ENCODE data around the gene VAT1L. TPM values are rescaled to one million over a fixed set of nuclear protein-coding genes. Genes with fewer than 3 reads are reported as not detected.

Gene VAT1L
- total RNA-seq, 1 donor from 2014 or later = 58.0 TPM

DNA sequence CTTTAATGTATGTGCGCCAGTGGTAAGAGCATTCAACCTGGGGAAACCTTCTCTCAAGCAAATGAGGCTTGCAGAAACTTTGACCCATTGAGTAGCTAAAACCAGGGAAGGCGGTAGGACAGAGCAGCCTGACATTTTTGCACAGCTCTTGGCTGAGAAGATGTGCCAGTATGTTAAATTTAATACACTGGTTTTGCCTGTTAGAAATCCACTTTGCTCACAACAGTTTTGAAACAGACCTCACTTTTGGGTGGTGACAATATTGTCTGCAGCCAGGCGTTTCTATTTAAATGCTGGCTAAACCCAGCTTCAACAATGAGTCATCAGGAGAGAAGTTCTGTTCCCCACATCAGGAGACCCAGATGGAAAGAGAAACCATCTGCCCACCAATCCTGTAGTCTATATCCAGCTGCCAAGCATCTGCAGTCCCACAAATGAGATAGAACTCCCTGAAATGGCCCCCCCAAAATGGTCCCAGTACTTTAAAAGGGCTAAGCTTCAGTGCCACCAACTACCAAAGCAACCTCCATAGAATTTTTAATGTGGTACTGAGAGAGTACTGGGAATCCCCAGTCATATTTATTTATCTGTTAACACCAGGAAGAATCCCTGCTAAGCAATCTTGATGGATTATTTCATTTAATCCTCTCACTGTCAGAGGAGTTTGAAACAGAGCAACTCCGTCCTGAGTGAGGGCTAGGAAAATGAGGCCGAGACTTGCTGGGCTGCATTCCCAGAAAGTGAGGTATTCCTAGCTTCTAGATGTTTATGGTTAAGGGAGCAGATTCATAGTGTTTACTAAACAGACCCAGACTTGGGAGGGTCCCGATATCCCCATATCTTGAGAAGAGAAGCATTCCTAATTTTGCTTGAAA, 205.0 kb downstream of the VAT1L start:
- peak; percentile 93 for DNase-seq (ENCODE audit: low spot score)

DNA sequence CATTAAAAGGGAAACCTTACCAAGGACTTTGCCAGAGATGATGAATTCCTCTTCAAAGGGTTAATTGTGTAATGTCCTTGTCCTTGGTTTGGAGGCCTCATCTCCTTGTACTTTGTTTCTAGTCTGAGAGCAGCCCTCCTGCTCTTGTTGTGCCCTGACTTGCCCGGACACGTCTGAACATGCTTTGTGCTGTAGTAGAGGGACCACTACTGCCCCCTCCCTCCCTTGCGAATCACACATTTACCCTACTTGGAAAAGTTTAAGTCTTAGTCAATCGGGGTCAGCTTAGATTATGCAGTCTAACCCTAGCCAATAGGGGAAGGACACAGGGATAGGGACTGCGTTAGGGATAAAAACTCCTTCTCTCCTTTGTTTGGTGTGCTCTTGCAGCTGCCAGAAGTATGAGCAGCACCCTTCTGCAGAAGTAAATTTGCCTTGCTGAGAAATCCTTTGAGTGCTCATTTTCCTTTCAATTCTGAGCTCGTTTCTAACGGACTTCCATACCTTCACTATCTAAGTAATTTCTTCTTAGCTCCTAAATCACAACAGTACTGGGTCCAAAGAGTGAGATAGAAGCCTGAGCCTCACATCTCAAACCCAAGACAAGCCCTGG, 207.6 kb downstream of the VAT1L start:
- no peak for DNase-seq (ENCODE audit: low spot score)

DNA sequence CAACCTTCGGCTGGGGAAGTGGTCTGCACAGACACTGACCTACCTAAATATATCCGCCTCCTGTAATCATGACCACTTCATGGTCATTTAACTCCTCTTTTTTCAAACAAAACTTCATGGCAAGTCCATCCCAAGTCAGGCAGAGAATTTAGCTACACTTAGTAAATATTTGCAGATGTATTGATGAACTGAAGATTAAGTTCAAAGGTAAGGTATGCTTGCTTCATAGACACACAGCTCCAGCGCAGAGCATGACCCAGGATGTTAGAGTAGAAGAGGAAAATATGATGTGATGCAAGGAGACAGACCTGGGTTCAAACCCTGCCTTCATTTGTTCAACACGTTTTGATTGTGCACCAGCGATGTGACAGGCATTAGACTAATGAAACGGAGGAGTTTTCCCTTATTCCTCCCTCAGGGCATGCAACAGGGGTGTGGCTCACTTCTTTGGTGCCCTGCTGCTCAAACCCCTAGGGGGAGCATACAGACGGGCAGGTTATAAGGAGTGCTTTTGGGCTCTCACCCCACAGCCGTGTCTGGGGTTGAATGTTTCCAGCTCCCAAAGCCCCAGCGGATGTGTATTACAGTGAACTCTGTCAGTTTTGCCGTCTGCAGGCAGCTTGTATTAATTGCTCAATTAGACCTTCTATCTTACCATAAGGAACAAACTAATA, 210.1 kb downstream of the VAT1L start:
- DNase-seq (ENCODE audit: low spot score) = no peak

DNA sequence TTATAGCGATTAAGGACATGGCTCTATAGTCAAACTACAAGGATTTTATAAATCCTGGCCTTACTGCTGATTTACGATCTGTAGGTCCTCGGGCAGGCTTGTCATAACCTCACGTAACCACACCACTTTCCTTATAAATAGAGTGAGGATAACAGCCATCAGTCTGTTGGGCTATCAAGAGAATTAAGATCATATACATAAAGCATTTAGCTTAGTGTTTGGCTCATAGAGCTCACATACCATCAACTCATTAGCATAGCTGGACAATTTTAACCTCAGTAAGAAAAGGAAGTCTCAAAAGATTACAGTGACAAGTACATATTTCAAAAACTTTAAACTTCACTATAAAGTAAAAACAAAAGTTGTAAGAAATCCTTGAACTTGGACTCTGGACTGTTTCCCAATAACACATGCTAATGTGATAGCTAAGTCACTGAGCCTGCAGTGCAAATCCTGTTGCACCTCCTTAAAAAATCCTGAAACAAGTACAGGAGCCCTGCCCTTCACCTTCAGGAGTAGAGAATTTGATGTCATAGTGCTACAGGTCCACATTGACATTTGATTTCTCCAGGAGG, 213.2 kb downstream of the VAT1L start:
- peak; percentile 92 for DNase-seq (ENCODE audit: low spot score)

DNA sequence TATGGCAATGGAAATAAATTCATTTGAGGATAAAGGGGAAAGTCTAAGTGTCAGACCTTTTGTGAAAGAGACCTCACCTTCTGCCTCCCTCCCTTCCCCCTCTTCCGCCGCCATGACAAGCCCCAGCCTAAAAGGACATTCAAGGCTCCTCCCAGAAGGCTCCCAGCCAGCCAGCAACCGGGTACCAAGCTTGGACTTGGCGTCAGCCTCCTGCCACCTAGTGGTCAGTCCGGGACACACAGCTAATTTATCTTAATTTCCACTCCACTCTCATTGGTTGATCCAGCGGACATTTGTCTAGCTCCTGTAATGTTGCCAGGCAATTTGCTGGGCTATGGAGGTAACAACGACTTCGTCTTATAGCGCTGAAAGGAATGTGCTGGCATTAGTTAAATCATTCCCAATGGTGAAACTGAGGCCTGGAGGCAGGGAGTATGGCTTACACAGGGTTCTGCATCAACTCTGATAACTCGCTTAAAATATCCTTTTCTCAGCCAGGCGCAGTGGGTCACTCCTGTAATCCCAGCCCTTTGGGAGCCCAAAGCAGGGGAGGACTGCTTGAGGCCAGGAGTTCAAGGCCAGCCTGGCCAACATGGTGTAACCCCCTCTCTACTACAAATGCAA, 214.7 kb downstream of the VAT1L start:
- DNase-seq (ENCODE audit: low spot score) = peak; percentile 91

DNA sequence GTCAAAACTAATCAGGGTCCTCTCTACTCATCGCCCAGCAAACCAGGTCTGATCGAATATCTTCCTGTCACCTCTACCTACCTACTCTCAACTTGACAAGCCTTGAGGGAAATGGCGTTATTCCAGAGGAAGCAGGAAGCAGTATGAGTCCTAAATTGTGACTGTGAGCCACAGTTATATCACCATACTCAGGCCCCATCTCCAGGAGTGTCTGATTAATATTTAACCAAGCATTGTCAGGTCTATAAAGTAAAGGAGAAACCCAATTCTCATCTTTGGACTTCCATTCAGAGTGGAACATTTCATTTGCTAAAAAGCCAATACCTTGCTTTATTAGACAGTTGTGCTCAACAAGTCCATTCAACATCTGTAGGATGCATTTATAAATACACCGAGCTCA, 216.2 kb downstream of the VAT1L start:
- DNase-seq (ENCODE audit: low spot score) = no peak

DNA sequence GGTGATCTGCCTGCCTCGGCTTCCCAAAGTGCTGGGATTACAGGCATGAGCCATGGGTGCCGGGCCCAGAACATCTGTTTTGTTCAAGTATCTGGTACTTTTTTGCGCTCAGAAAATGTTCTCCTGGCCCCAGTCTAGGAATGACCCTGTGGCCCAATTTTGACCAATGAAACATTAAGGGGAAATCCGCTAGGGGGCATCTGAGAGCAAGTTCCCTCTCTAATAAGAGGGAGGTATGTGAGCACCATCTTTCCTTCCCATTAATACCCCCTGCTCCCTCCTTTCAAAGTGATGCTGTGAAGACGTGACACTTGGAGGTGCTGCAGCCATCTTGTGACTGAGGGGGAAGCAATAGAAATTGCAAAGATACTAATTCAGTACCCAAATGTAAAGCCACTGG, 217.5 kb downstream of the VAT1L start:
- no peak for DNase-seq (ENCODE audit: low spot score)

DNA sequence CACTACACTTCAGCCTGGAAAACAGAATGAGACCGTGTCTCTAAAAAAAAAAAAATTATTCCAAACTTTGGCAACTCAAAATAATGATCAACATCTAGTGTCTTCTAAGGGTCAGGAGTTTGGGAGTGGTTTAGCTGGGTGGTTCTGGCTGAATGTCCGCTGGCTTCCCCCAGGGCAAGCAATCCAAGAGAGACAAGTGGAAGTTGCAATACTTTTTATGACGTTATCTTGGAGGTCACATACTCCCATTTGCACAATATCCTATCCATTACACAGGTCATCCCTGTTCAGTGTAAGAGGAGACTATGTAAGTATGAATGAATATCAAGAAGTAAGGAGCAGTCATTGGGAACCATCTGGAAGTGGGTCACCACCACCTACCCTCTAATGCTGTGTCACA, 218.8 kb downstream of the VAT1L start:
- no peak for DNase-seq (ENCODE audit: low spot score)

DNA sequence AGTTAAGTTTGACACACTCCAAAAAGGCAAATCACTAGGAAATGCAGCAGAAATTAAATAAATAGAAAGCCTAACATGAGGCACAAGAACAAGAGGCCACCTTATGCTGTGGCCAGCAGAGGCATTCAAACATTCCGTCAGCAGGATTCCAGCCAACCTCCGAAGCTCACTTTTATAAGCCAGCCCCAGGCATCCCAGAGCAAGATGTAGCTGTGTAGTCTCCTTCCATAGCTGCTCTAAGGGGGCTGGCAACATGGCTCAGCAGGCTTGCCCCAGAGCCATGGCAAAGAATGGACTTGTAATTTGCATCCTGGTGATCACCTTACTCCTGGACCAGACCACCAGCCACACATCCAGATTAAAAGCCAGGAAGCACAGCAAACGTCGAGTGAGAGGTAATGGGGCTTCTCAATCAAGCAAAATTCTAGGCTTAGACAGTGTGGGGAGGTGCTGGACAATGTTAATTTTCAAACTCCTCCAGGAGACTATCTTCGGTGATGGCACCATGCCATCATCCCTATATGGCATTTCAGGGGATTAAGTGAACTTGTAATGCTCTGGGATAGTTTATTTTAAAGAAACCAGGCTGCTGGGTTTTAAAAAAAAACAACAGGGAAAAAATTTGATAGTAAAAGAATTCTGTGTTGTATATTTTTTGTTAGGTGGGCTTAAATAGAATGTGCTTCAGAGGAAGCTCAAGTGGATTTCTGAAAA, 234.1 kb downstream of the VAT1L start, which contains the start of gene CLEC3A:
TSS of gene CLEC3A (plus strand) at position 202 of the 714 bp plus-strand sequence. CDS start at position 281, 79 bp downstream.
- DNase-seq (ENCODE audit: low spot score) = peak; percentile 70

DNA sequence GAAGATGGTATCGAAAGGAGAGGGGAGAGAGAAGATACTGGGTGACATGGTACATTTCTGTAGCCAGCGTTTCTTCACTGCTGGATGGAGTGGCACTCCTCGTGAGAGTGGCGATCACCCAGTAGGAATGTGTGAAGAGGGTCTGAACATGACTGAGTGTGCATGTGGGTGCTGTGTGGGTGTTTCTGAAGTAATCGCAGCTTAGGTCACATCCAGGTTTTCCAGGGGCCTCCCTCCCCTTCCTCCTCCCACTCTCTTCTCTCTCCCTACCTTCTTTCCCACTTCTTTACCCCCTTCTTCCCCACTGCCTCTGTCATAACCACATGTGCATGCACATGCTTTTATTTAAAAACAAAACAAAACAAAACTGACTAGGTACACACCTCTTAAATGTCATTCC, 235.8 kb downstream of the VAT1L start:
- no peak for DNase-seq (ENCODE audit: low spot score)

DNA sequence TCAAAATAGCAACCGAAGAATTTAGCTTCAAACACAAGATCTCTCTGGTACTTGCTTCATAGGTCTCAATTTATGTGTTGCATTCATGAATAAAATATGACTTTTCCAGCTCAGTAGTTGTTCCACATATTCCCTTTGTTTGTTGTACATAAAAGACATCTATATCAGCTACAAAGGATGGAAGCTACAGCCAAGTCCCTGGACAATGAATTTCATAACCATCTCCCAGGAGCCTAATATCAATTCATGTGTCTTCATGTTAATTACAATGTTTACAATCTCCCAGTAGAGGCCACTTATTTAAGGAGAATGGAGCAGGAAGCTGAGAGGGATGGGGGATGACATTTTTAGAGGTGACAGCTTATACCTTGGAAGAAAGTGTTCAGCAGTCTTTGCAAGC, 237.3 kb downstream of the VAT1L start:
- DNase-seq (ENCODE audit: low spot score) = no peak

DNA sequence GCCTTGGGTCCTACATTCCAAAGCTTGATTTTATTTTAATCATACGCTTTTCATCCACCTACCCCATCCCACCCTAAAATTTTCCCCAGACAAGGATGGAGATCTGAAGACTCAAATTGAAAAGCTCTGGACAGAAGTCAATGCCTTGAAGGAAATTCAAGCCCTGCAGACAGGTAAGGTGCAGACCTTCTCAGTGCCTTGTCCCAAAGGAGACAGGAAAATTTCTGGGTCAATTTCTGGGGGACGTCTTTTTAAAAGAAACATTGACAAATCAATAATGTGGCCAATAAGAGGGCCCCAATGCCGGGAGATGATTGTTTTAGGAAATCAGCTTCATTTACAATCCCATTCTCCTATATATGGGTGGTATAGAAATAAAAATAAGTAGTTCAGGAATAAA, 239.7 kb downstream of the VAT1L start:
- no peak for DNase-seq (ENCODE audit: low spot score)

Other genes with a start within 250 kb of the VAT1L start
- 1.2 TPM for gene NUDT7, start 66.0 kb upstream of the VAT1L start, total RNA-seq (ENCODE audit: insufficient read depth, low replicate concordance)
- gene CLEC3A, start 234.0 kb downstream of the VAT1L start, total RNA-seq (ENCODE audit: insufficient read depth, low replicate concordance) = not detected

All from umbilical cord (tissue), 2 donors.